GM21786 (cell line): Measurements from ENCODE around the gene RUNX1.

ENCODE experiments used
- ATAC-seq: cut with Tn5 transposase; IDR thresholded peaks from one replicate; pipeline ENCODE4 v1.9.1; 2021; ENCODE audit not compliant: unreplicated experiment

Gene RUNX1

DNA sequence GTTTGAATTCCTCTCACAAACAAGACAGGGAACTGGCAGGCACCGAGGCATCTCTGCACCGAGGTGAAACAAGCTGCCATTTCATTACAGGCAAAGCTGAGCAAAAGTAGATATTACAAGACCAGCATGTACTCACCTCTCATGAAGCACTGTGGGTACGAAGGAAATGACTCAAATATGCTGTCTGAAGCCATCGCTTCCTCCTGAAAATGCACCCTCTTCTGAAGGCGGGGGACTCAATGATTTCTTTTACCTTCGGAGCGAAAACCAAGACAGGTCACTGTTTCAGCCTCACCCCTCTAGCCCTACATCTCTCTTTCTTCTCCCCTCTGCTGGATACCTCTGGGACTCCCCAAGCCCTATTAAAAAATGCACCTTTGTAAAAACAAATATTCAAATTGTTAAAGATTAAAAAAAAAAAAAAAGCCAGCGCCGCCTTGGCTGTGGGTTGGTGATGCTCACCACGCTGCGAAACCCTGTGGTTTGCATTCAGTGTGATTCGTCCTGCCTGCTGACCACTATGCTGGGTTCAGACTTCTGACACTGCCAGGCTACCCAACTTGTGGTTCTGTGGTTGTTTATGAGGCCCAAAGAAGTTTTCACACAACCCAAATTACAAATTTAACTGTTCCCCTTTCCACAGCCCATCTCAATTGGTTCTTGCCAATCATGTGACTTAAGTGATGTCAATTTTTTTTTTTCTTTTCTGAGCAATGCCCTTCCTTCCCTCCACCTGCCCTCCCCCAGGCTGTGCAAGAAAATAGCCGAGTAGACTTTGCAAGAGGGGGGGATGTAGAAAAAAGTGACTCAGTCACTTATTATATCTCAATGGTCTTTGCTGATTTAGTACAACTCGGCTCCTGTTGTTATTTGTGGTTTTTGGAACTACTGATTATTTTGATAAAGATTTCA is at the start of gene RUNX1:
RUNX1 (minus strand) TSS at position 597 of the 912 bp plus-strand sequence.
- ATAC-seq = peak; percentile 47

DNA sequence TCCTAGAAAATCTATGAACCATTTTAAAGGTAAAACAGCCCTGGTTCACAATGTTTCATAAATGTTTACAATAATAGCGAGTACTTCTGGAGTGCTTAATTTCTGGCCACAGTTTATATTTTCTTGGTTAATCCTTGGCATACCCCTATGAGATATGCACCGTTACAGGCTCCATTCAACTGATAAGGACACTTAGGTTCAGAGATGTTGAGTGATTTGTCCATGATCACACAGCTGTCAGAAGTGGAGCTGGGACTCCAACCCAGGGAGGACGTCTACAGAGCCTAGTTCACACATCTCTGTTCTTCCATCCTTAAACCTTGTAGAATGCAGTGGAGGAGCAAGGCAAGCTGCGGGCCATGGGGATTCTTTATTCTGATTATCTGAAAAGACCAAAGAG is 48.4 kb upstream of the RUNX1 start:
- no peak for ATAC-seq

DNA sequence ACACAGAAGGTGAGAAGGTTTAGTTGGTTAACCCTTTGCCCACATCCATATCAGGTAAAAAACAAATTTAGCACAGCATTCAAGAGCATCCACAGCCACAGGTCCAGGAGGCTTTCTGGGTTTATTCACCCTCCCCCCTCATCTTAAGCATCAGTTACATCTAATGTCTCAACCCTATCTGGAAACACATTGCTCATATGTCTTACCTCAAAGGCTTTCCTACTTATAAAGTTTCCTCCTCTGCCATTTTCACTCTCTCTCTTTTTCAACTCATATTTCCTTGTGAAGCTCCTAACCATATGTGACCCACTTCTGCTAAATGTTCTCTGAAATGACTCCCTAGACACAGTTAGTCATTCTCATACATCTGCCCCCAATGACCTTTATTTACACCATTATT is 47.9 kb upstream of the RUNX1 start:
- ATAC-seq = no peak

DNA sequence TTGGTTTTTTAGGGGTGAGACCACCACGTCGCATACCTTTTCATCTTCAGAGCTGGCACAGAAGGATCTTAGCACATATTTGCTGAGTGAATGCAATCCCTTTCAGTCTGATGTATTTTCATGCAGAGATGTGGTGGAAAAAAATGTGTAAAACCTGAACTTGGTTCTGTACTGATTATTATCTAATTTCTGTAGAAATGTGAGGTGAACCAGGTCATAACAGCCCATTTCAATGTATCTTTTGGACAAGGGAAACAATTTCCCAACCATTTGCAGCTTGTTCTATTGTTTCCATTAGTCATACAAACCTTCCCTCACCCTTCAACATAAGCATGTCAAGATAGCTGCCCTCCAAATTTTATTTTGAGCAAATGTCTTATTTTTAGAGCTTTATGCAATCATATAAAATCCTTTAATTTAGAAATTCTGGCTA is 46.8 kb upstream of the RUNX1 start:
- no peak for ATAC-seq

- ATAC-seq = no peak
Measured at GRCh38 chr21:35093514-35093913, 44.4 kb upstream of the RUNX1 start.

DNA sequence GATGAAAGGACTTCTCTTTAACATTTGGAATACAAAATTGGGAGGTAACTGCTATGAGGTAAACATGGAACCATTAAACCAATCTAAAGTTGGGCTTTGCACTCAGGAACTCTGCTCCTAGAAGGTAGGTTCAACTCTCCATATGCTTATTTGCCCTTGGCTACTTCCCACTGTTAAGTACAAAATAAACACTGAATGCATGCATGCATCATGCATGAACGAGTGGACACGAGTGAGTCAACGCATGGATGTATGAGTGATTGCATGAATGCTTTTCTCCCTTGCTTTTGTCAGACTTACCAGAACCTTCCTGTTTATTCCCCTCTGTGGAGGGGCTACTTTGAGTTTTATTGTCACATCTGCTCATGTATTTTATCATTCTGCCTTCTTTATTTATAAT is 42.4 kb upstream of the RUNX1 start:
- ATAC-seq = no peak

DNA sequence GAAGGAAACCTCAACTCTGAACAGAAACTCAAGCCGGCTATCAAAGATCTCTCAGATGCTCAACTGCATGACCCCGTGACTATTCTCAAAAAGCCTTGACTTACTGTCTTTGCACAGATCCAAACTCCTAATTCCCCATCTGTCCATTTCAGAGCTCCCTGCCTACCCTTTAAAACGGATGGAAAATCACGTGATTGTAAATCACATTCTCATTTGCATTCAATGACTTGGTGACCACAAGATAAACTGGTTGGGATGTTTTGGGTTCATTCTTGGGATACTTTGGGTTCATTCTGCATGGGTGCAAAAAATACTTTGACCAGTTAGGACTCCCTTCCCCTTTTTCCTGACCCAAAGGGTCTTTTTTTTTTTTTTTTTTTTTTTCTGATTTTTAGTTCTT is 41.3 kb upstream of the RUNX1 start:
- no peak for ATAC-seq

DNA sequence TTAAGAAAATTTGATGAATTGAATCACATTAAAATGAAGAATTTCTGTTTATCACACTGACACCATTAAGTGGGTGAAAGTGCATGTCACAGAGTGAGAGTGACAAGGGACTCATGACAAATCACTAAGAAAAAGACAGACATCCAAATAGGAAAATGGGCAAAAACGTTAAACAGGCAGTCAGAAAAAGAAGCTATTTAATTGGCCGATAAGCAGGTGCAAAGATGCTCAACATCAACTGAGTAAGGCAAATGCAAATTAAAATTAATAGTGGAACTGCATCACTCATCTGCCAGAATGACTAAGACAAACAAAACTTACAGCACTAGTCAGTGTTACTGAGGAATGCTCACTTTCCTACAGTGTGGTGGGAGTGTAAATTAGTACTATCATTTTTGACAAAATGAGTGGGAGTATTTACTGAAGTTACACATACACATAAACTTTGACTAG is 39.2 kb upstream of the RUNX1 start:
- ATAC-seq = no peak

- no peak for ATAC-seq
Measured at GRCh38 chr21:35086357-35086756, 37.3 kb upstream of the RUNX1 start.

DNA sequence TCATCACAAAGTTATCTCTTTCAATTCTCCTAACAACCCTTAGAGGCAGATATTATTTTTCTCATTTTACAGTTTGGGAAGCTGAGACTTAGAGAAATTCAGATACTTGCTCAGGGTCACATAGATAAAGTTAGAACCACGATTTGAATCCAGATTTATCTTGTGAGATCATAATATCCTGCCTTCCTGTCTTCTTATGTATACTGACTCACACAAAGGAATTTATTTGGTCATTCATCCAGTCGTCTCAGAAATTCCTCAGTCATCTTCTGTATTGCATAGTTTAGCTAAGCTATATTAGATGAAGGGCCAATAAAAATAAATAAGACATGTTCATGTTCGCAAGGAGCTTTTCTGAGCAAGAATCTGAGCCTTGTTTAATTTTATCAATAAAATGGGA is 35.8 kb upstream of the RUNX1 start:
- ATAC-seq = no peak

- ATAC-seq = no peak
Measured at GRCh38 chr21:35083246-35083645, 34.1 kb upstream of the RUNX1 start.

GRCh38 chr21:35081861-35082260 is 32.8 kb upstream of the RUNX1 start:
- no peak for ATAC-seq

DNA sequence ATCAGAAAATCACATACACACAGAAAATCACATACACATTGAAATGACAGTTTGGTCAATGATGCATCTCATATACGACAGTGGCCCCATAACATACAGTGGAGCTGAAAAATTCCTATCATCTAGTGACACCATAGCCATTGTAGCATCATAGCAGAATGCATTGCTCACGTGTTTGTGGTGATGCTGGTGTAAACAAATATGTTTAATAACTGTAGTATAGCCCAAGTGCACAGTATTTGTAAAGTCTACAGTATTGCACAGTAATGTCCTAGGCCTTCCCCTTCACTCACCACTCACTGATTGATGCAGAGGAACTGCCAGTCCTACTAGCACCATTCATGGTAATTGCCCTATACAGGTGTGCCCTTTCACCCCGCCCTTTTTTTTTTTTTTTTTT is 30.1 kb upstream of the RUNX1 start:
- ATAC-seq = no peak

DNA sequence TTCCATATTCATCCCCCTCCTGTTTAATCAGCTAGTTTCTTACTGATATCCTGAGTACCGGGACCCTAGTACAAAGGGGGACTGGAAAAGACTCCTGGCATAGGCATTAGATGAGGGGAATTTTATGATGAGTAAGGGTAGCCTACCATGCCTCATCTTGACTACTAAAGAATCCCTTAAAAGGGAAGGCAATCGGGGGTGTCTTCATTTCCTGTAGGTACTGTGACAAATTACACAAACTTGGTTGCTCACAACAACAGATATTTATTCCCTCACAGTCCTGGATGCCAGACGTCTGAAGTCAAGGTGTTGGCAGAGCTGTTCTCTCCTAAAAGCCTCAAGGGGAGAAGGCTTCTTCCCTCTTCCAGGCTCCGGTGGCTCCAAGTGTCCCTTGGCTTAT is 28.9 kb upstream of the RUNX1 start:
- no peak for ATAC-seq

- ATAC-seq = no peak
Measured at GRCh38 chr21:35077466-35077865, 28.4 kb upstream of the RUNX1 start.

- ATAC-seq = no peak
Measured at GRCh38 chr21:35075546-35075945, 26.4 kb upstream of the RUNX1 start.

DNA sequence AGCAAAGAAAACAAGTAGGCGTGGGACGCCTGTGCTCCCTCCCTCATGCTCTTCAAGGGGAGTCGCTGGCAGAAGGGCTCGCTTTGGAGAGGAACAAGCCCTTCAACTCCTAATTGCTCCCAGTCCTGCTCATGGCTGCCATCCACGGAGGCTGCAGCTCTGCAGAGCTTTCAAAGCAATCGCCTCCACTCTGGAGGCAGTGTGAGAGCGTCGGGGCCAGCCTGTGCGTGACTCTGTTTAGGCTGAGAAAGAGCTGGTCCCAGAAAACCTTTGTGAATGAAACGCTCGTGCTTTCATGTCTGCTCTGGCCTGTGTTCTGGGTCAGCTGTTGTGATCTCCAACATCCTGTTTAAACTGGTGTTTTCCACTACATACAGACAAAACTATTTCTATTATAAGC is 23.9 kb upstream of the RUNX1 start:
- ATAC-seq = no peak

DNA sequence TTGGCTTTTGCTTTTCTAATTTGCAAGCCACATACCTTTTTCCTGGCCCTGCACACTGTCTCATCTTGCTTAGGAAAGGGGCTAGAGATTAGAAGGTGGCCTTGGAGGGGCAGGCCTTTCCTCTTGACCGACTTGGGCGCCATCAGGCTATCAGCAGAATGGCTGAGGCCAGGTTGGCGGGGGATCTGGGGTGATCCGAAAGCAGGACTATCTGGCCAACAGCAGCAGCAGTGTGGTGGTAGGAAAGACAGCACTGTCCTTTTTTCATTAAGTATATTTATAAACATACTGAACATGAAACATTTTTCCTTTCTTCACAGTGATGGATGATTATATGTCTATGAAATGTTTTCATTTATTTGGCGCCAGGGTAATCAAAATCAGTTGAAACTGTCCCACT is 23.5 kb upstream of the RUNX1 start:
- ATAC-seq = no peak

DNA sequence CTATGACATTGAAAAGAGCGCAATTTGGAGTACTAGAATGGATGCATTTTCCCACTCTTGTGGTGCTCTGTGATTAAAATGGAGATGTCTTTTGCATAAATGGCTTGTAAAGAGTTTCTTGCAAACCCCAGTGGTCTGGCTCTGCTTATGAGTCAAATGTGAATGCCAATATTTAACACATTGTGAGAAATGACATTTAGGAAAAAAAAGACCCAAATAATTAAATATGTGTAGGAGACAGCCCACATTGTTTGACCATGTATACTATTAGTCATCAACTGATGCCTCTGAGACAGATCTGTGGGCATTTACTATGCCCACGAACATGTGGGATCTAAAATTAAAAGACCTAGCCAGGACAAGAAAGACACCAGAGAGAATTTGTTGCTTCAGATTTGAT is 22.2 kb upstream of the RUNX1 start:
- ATAC-seq = no peak

- no peak for ATAC-seq
Measured at GRCh38 chr21:35070436-35070835, 21.3 kb upstream of the RUNX1 start.

- no peak for ATAC-seq
Measured at GRCh38 chr21:35066824-35067223, 17.7 kb upstream of the RUNX1 start.

DNA sequence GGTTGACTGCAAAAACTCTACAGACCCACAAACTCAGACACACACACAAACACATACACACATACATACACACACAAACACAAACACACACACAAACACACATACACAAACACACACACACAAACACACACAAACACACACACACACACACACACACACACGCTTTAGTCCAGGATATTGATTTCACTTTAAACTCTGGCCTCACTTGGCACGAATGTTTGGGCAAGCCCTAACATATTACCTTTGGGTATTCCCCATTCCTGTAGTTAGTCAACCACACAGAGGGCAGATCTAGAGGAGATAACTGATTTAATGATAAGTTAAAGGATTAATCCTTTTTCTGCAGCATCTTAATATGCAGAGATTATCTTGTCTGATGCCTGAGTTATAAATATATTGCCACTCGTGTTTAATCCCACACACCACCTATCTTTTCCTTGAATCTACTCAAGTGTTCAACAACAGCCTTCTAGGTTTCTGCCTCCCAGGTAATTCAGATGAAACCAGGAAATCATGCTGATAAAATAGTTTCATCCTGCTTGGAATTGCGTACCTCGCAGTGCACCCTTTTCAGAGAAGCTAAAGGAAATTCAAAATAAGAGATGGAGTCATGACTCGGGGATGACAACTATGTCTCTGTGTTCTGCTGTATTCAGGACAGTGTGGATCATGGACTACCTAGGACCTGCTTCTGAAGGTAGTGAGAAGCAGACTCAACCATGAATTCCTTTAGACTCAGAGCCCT is 14.5 kb upstream of the RUNX1 start:
- ATAC-seq = no peak
